Mesenchymal stem cell (in vitro differentiated cells and primary cell): ENCODE results near the gene INPP5A.

ENCODE experiments used
- DNase-seq: peaks from one replicate; pipeline ENCODE4 v3.0.0-alpha.2; 2013
- H2AFZ ChIP-seq: one replicate; pipeline ENCODE4 v1.6.1; 2013; ENCODE audit warnings: low read depth, mild to moderate bottlenecking, control low read depth, inconsistent platforms, low read length, moderate library complexity
- H2AK5ac ChIP-seq: 2 replicates; pipeline ENCODE4 v1.6.1; 2013; ENCODE audit warnings: low read length, moderate library complexity, mild to moderate bottlenecking, inconsistent platforms; ENCODE audit not compliant: severe bottlenecking
- H2BK120ac ChIP-seq: one replicate; pipeline ENCODE4 v1.6.1; 2013; ENCODE audit warnings: low read depth, mild to moderate bottlenecking, inconsistent platforms, low read length, moderate library complexity
- H2BK12ac ChIP-seq, 2 experiments: one replicate each; pipeline ENCODE4 v1.6.1; 2013; ENCODE audit warnings: inconsistent platforms in 2 of 2, low read length in 2 of 2, mild to moderate bottlenecking in 2 of 2, moderate library complexity in 2 of 2, control low read depth in 1 of 2
- H2BK15ac ChIP-seq: one replicate; pipeline ENCODE4 v1.6.1; 2013; ENCODE audit warnings: mild to moderate bottlenecking, low read depth, inconsistent platforms; ENCODE audit not compliant: poor library complexity, severe bottlenecking
- H2BK5ac ChIP-seq: 2 replicates; pipeline ENCODE4 v1.6.1; 2013; ENCODE audit warnings: low read depth, mild to moderate bottlenecking, low read length, control low read depth, inconsistent platforms; ENCODE audit not compliant: poor library complexity, severe bottlenecking
- H3K14ac ChIP-seq, 2 experiments: one replicate each; pipeline ENCODE4 v1.6.1; 2013; ENCODE audit warnings: inconsistent platforms in 2 of 2, low read length in 2 of 2, control low read depth in 1 of 2, mild to moderate bottlenecking in 1 of 2, moderate library complexity in 1 of 2
- H3K18ac ChIP-seq, 2 experiments: one replicate each; pipeline ENCODE4 v1.6.1; 2013; ENCODE audit warnings: inconsistent platforms in 2 of 2, low read length in 2 of 2, control low read depth in 1 of 2, low read depth in 1 of 2, mild to moderate bottlenecking in 1 of 2
- H3K23ac ChIP-seq, 2 experiments: one replicate each; pipeline ENCODE4 v1.6.1; 2013; ENCODE audit warnings: inconsistent platforms in 2 of 2, low read length in 2 of 2, mild to moderate bottlenecking in 2 of 2, moderate library complexity in 2 of 2, control low read depth in 1 of 2
- H3K27ac ChIP-seq: 2 replicates; pipeline ENCODE4 v1.5.1; 2013; ENCODE audit warnings: mild to moderate bottlenecking, moderate library complexity, low read length, control low read depth, inconsistent platforms; ENCODE audit not compliant: poor library complexity, severe bottlenecking
- H3K27me3 ChIP-seq, 2 experiments: 2 replicates each; pipeline versions ENCODE4 v1.6.1 to v1.7.0; 2013; ENCODE audit warnings: low read length in 2 of 2, mild to moderate bottlenecking in 2 of 2, moderate library complexity in 2 of 2, control low read depth in 1 of 2, inconsistent platforms in 1 of 2; ENCODE audit not compliant: control insufficient read depth in 1 of 2, insufficient read depth in 1 of 2
- H3K36me3 ChIP-seq, 2 experiments: 2 replicates each; pipeline versions ENCODE4 v1.6.1 to v1.7.0; 2013; ENCODE audit warnings: low read length in 2 of 2, control low read depth in 1 of 2, inconsistent platforms in 1 of 2, low read depth in 1 of 2, mild to moderate bottlenecking in 1 of 2; ENCODE audit not compliant: insufficient read depth in 2 of 2, control insufficient read depth in 1 of 2
- H3K4ac ChIP-seq, 2 experiments: one replicate each; pipeline ENCODE4 v1.6.1; 2013; ENCODE audit warnings: inconsistent platforms in 2 of 2, low read length in 2 of 2, mild to moderate bottlenecking in 2 of 2, moderate library complexity in 2 of 2, control low read depth in 1 of 2, low read depth in 1 of 2
- H3K4me1 ChIP-seq: 2 replicates; pipeline ENCODE4 v1.6.1; 2013; ENCODE audit warnings: low read depth, low read length, control low read depth; ENCODE audit not compliant: control insufficient read depth, insufficient read depth
- H3K4me2 ChIP-seq: 2 replicates; pipeline ENCODE4 v1.6.1; 2013; ENCODE audit warnings: low read length, mild to moderate bottlenecking, inconsistent platforms; ENCODE audit not compliant: poor library complexity, severe bottlenecking
- H3K4me3 ChIP-seq, 2 experiments: 2 replicates each; pipeline versions ENCODE4 v1.5.1 to v1.7.0; 2013; ENCODE audit warnings: low read length in 2 of 2, mild to moderate bottlenecking in 2 of 2, control low read depth in 1 of 2, low read depth in 1 of 2; ENCODE audit not compliant: insufficient read depth in 1 of 2
- H3K79me1 ChIP-seq: replicated peaks from 2 replicates; pipeline ENCODE4 v1.6.1; 2013; ENCODE audit warnings: mild to moderate bottlenecking, control low read depth, low read length, inconsistent platforms; ENCODE audit not compliant: poor library complexity, severe bottlenecking
- H3K9ac ChIP-seq: 2 replicates; pipeline ENCODE4 v1.7.0; 2013; ENCODE audit warnings: mild to moderate bottlenecking, low read length, moderate library complexity
- H3K9me3 ChIP-seq: 2 replicates; pipeline ENCODE4 v1.7.0; 2013; ENCODE audit warnings: mild to moderate bottlenecking, low read length; ENCODE audit not compliant: control insufficient read depth
- H4K8ac ChIP-seq: one replicate; pipeline ENCODE4 v1.6.1; 2013; ENCODE audit warnings: inconsistent platforms, mild to moderate bottlenecking, low read length, moderate library complexity
- H4K91ac ChIP-seq: one replicate; pipeline ENCODE4 v1.6.1; 2013; ENCODE audit warnings: mild to moderate bottlenecking, low read length, inconsistent platforms
- WGBS: methylation state at CpG from one replicate; pipeline ENCODE4 v1.1.7; 2013; ENCODE audit warnings: mixed read lengths; 5-methylcytosine and 5-hydroxymethylcytosine counted together

The INPP5A gene

GRCh38 chr10:132575320-132576201, 38.0 kb downstream of the INPP5A start:
- Histone ChIP-seq H4K91ac (peak overlapping the region; percentile 82), H3K79me1 (peaks cover 43% of the 10 kb centered on the region), H2BK15ac (peak overlapping the region; percentile 2), H3K18ac (peak overlapping the region; percentile 71 to 78), H2AK5ac (peak overlapping the region; percentile 15), H2BK12ac (peak overlapping the region in 1 of 2 experiments; percentile 11), H2BK120ac (no peak overlapping the region), H3K4me2 (peak overlapping the region; percentile 56), H3K27ac (peak overlapping the region; percentile 76), H3K23ac (peak overlapping the region in 1 of 2 experiments; percentile 60), H3K27me3 (peaks cover 0 to 5% of the 10 kb centered on the region in 2 experiments), H3K9ac (no peak overlapping the region), H3K4me3 (no peak overlapping the region), H4K8ac (peak overlapping the region; percentile 68), H3K4me1 (peaks cover 55% of the 10 kb centered on the region), H3K4ac (no peak overlapping the region), H3K36me3 (peaks cover 0 to 14% of the 10 kb centered on the region in 2 experiments), H3K14ac (peak overlapping the region in 1 of 2 experiments; percentile 89), H2BK5ac (no peak overlapping the region), H2AFZ (no peak overlapping the region), H3K9me3 (no peaks in the 10 kb centered on the region)
- WGBS: 60% methylated on average over 19 of the region's 21 CpGs
- peak; percentile 78 for DNase-seq

- H3K36me3 ChIP-seq: peaks cover 0 to 10% of the 10 kb centered on the region in 2 experiments
- peaks cover 43% of the 10 kb centered on the region for H3K4me1 ChIP-seq
- no peak overlapping the region for H2BK15ac ChIP-seq
- WGBS: 86% methylated on average over 19 of the region's 19 CpGs
- H3K18ac ChIP-seq: no peak overlapping the region
- H3K9ac ChIP-seq: no peak overlapping the region
- H3K27me3 ChIP-seq: peaks cover 0 to 5% of the 10 kb centered on the region in 2 experiments
- H3K9me3 ChIP-seq: no peaks in the 10 kb centered on the region
- H3K4me3 ChIP-seq: no peak overlapping the region
- H3K23ac ChIP-seq: no peak overlapping the region
- H4K91ac ChIP-seq: no peak overlapping the region
- no peak overlapping the region for H4K8ac ChIP-seq
- peaks cover 41% of the 10 kb centered on the region for H3K79me1 ChIP-seq
- no peak overlapping the region for H2BK12ac ChIP-seq
- no peak overlapping the region for H2AK5ac ChIP-seq
- no peak overlapping the region for H2BK120ac ChIP-seq
- H3K4ac ChIP-seq: no peak overlapping the region
- no peak overlapping the region for H2AFZ ChIP-seq
- no peak overlapping the region for H3K27ac ChIP-seq
- H3K14ac ChIP-seq: no peak overlapping the region
- no peak for DNase-seq
- no peak overlapping the region for H2BK5ac ChIP-seq
- no peak overlapping the region for H3K4me2 ChIP-seq
Observed at GRCh38 chr10:132576671-132577349, 39.2 kb downstream of the INPP5A start.

- Histone ChIP-seq H3K36me3 (peaks cover 0 to 10% of the 10 kb centered on the region in 2 experiments), H3K4me2 (no peak overlapping the region), H2BK15ac (no peak overlapping the region), H3K18ac (peak overlapping the region in 1 of 2 experiments; percentile 35), H3K4ac (no peak overlapping the region), H3K4me1 (peaks cover 37% of the 10 kb centered on the region), H2BK5ac (no peak overlapping the region), H3K14ac (peak overlapping the region in 1 of 2 experiments; percentile 79), H2BK120ac (no peak overlapping the region), H3K27me3 (peaks cover 0 to 5% of the 10 kb centered on the region in 2 experiments), H4K8ac (no peak overlapping the region), H4K91ac (no peak overlapping the region), H3K23ac (peak overlapping the region in 1 of 2 experiments; percentile 57), H3K9me3 (no peaks in the 10 kb centered on the region), H2AK5ac (peak overlapping the region; percentile 45), H3K4me3 (no peak overlapping the region), H2BK12ac (no peak overlapping the region), H3K9ac (no peak overlapping the region), H2AFZ (no peak overlapping the region), H3K27ac (no peak overlapping the region), H3K79me1 (peaks cover 42% of the 10 kb centered on the region)
- WGBS: 92% methylated on average over 16 of the region's 16 CpGs
- no peak for DNase-seq
Observed at GRCh38 chr10:132577350-132578003, 39.9 kb downstream of the INPP5A start.
